Osteoblast (primary cell): Measurements from ENCODE around the gene HOXA3. TPM values are rescaled to one million over a fixed set of nuclear protein-coding genes. Genes with fewer than 3 reads are reported as not detected.

Experiments
- DNase-seq: peaks from one replicate; pipeline ENCODE4 v3.0.0; 2011; ENCODE audit warnings: low spot score, mixed read lengths; ENCODE audit not compliant: insufficient read length; ENCODE audit errors: missing footprints
- H2AFZ ChIP-seq: 2 replicates; pipeline ENCODE4 v1.6.0; 2011; ENCODE audit warnings: mild to moderate bottlenecking, low read length
- H3K27ac ChIP-seq: 2 replicates; pipeline ENCODE4 v1.5.1; 2011; ENCODE audit warnings: mild to moderate bottlenecking, low read depth, low read length, moderate library complexity
- H3K27me3 ChIP-seq: 2 replicates; pipeline ENCODE4 v1.6.0; 2012; ENCODE audit warnings: mild to moderate bottlenecking, control low read depth, inconsistent platforms, low read length, moderate library complexity; ENCODE audit not compliant: insufficient read depth
- H3K36me3 ChIP-seq: 2 replicates; pipeline ENCODE4 v1.5.1; 2011; ENCODE audit warnings: mild to moderate bottlenecking, low read length, control low read depth, moderate library complexity; ENCODE audit not compliant: insufficient read depth
- H3K4me1 ChIP-seq: 2 replicates; pipeline ENCODE4 v1.5.1; 2011; ENCODE audit warnings: mild to moderate bottlenecking, low read length, control low read depth, moderate library complexity; ENCODE audit not compliant: insufficient read depth
- H3K4me2 ChIP-seq: 2 replicates; pipeline ENCODE4 v1.6.0; 2011; ENCODE audit warnings: mild to moderate bottlenecking, low read length; ENCODE audit not compliant: insufficient read depth
- H3K4me3 ChIP-seq: fragments of 200-600 bp; sonication (generic); 3 replicates; pipeline ENCODE4 v1.5.1; 2012; ENCODE audit warnings: mild to moderate bottlenecking, low read length, inconsistent platforms; ENCODE audit not compliant: insufficient read depth
- H3K79me2 ChIP-seq: 2 replicates; pipeline ENCODE4 v1.6.0; 2012; ENCODE audit warnings: mild to moderate bottlenecking, low read length, control low read depth, inconsistent platforms; ENCODE audit not compliant: insufficient read depth
- H3K9me3 ChIP-seq: 2 replicates; pipeline ENCODE4 v1.5.1; 2011; ENCODE audit warnings: low read depth, low read length, control low read depth
- H4K20me1 ChIP-seq: 2 replicates; pipeline ENCODE4 v1.6.0; 2012; ENCODE audit warnings: mild to moderate bottlenecking, low read length, control low read depth; ENCODE audit not compliant: insufficient read depth
- total RNA-seq: library from RNA; depleted of rRNA; stranded (reverse); fragments of >200 nt; gene quantifications from 2 replicates; pipeline ENCODE4 v1.2.3, GENCODE V29; 2012
- TF ChIP-seq, protein P1 (sequence below): IDR thresholded peaks from 2 replicates; pipeline ENCODE4 v1.5.1; 2011; ENCODE audit warnings: mild to moderate bottlenecking, low read depth, low read length, moderate library complexity; ENCODE audit errors: extremely low read depth

Gene HOXA3
- total RNA-seq, 1 donor: 4.0 TPM

DNA sequence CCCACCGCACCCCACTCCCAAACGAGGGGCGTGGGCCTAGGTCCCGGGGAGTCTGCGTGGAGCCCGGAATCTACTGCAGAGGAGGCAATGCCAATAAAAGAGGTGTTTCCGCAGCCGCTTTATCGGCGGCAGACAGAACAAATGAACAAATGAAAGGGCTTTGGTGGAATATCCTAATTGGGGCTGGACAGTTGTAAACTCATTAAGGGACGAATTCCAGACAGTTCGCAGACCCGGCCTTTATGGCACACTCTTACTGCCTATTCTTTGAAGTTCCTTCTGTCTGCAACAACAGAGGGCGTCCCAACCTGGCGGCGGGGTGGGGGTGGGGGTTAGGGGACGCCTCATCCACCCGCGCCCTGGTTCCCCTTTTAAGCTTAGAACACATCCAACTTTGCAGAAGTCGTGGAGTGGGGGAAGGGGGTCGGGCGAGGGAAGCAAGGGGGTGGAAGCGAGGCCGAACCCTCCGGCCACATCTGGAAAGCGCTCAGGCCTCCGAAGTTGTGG lies 8.9 kb upstream of the HOXA3 start:
- H2AFZ ChIP-seq: peak overlapping the region; percentile 81
- no peaks in the 10 kb centered on the region for H3K27me3 ChIP-seq
- H3K4me3 ChIP-seq: peak overlapping the region; percentile 75
- peaks cover 17% of the 10 kb centered on the region for H4K20me1 ChIP-seq
- TF ChIP-seq, protein P1, sequence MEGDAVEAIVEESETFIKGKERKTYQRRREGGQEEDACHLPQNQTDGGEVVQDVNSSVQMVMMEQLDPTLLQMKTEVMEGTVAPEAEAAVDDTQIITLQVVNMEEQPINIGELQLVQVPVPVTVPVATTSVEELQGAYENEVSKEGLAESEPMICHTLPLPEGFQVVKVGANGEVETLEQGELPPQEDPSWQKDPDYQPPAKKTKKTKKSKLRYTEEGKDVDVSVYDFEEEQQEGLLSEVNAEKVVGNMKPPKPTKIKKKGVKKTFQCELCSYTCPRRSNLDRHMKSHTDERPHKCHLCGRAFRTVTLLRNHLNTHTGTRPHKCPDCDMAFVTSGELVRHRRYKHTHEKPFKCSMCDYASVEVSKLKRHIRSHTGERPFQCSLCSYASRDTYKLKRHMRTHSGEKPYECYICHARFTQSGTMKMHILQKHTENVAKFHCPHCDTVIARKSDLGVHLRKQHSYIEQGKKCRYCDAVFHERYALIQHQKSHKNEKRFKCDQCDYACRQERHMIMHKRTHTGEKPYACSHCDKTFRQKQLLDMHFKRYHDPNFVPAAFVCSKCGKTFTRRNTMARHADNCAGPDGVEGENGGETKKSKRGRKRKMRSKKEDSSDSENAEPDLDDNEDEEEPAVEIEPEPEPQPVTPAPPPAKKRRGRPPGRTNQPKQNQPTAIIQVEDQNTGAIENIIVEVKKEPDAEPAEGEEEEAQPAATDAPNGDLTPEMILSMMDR: peak; percentile 4
- H3K4me2 ChIP-seq: peak overlapping the region; percentile 99
- peaks cover 12% of the 10 kb centered on the region for H3K36me3 ChIP-seq
- DNase-seq: no peak
- H3K27ac ChIP-seq: peak overlapping the region; percentile 61
- H3K79me2 ChIP-seq: peaks cover 61% of the 10 kb centered on the region
- no peaks in the 10 kb centered on the region for H3K9me3 ChIP-seq
- H3K4me1 ChIP-seq: peaks cover 8% of the 10 kb centered on the region

DNA sequence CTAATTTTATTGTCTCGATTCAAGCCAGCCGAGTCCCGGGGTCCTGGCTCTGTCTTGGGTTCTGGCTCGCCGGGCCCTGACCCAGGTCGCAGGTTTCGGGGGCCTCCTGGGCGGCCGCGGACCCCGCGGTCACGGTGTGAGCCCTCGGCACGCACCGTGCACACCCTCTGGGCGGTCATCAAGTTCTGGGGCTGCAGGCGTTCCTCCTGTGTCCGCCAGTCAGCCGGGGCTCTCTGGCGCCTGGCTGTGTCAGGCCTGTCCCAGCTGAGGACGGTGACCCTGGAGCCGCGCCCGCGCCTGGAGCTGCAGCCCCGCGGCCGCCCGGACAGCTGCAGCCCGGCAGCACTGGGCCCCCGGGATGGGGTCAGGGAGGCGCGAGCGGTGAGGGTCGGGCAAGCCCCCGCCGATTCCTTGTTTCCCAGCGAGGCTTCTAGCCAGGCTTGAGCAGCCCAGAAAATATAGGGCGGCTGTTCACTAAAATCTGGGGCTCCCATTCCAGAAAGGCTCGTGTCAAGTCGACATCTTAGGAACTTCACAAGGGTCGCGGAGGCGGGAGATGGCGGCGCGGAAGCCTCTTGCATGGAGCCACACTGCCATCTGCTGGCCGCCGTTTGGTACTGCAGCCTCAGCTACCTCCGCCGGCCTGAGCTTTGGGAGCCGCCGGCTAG lies 8.3 kb upstream of the HOXA3 start:
- H3K4me3 ChIP-seq: peak overlapping the region; percentile 75
- H3K36me3 ChIP-seq: peaks cover 12% of the 10 kb centered on the region
- peak overlapping the region; percentile 99 for H3K4me2 ChIP-seq

DNA sequence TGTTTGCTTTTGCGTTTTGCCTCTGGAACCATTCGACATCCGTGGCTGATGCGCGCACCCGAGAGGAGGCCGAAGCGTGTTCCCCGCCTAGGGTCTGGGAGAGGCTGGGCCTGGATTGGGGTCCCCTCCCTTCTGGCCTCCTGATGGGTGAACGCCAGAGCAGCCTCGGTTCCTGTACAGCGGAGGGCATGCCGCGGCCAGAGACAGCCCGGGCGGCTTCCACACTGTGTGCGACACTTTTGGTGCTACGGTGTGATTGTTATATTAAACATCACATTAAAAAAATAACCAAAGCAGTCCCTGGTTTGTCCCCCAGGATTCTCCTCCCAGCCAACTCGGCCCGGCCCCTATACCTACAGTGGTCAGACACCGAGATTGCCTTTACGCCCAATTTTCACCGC lies 7.8 kb upstream of the HOXA3 start:
- H3K27ac ChIP-seq: peak overlapping the region; percentile 61
- H2AFZ ChIP-seq: peak overlapping the region; percentile 89
- peak overlapping the region; percentile 75 for H3K4me3 ChIP-seq
- peaks cover 60% of the 10 kb centered on the region for H3K79me2 ChIP-seq
- H3K4me1 ChIP-seq: peaks cover 14% of the 10 kb centered on the region
- H3K36me3 ChIP-seq: peaks cover 12% of the 10 kb centered on the region
- TF ChIP-seq, protein P1: no peak
- H3K4me2 ChIP-seq: peak overlapping the region; percentile 99
- peak; percentile 90 for DNase-seq
- H3K27me3 ChIP-seq: no peaks in the 10 kb centered on the region
- peaks cover 17% of the 10 kb centered on the region for H4K20me1 ChIP-seq
- H3K9me3 ChIP-seq: no peaks in the 10 kb centered on the region

More for the DNA sequence above, 8.3 kb upstream of the HOXA3 start:
- Histone ChIP-seq H3K27ac (peak overlapping the region; percentile 61), H2AFZ (peak overlapping the region; percentile 89), H3K27me3 (no peaks in the 10 kb centered on the region), H3K79me2 (peaks cover 60% of the 10 kb centered on the region), H4K20me1 (peaks cover 17% of the 10 kb centered on the region), H3K4me1 (peaks cover 9% of the 10 kb centered on the region), H3K9me3 (no peaks in the 10 kb centered on the region)
- DNase-seq: peak; percentile 98
- TF ChIP-seq, protein P1: peak; percentile 84
